ENCODE measurements around the gene LDB3.
"Not testable (repeated sequence)": the region's sequence is repeated elsewhere in the genome, so short reads cannot be mapped to it uniquely, and the experiment has no call there.

The LDB3 gene

DNA sequence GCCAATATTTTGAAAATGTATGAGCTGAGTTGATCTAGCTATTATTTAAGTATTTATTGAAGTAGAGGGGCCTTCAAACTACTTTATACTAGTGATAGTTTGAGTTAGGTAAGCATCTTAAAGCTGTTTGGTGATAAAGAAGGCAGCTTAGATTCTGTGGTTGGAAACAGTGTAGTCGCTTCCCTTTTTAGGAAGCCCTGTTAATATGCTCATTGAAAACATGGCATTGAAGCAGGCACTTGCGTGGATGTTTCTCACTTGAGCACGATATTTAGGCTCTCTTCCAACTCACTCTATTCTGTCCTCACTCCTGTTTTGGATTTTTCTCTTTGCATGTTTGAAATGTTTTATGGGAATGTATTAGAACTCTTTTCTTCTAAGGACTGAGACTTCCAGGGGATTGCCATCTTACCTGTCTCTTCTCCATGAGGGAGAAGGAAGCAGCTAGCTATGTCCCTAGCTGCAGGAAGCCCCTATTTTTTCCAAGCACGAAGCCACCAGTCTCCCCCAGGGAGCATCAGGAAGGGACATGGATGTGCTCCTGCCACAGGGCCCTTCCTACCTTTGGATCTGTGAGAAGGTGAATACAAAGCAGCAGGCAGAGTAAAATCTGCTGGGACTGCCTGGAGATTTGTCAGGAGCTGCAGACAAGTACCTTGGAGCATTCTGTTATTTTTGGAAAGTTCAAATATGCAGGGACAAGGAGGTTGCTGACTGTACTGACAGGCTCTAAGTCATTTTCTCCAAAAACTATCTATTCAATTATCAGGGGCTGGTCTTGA, 66.1 kb downstream of the LDB3 start:
- FAIRE-seq, result no peak

DNA sequence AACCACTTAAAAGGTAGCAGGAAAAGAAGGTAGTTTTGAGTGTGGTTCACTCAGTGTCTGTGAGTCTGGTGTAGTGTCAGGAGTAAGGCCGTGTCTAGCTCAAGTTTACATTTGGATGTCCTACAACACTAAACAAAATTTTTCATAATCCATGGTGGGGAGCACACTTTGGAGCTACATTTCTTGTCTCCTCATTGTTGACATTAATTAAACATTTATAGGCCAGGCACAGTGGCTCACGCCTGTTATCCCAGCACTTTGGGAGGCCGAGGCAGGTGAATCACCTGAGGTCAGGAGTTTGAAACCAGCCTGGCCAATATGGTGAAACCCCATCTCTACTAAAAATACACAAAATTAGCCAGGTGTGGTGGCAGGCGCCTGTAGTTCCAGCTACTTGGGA, 67.0 kb downstream of the LDB3 start:
- FAIRE-seq, result not testable (repeated sequence)

DNA sequence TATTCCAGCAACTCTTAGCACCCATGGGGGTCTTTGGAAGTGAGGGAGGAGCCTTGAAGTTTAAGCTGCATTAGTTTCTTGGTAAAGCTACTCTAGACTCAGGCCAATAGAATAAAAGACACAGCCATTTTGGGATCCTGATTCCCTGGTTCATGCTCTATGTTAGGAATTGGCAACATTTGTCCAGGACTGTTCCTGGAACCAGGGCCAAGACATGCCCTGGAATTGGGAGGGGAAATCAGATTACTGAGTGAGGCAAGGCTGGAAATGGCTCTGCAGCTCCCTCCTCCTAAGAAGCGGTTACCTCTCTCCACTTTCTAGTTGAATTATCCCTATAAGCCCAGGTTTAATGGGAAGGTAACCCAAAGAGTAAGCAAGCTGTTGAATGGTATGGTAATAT, 73.9 kb downstream of the LDB3 start:
- no peak for FAIRE-seq

DNA sequence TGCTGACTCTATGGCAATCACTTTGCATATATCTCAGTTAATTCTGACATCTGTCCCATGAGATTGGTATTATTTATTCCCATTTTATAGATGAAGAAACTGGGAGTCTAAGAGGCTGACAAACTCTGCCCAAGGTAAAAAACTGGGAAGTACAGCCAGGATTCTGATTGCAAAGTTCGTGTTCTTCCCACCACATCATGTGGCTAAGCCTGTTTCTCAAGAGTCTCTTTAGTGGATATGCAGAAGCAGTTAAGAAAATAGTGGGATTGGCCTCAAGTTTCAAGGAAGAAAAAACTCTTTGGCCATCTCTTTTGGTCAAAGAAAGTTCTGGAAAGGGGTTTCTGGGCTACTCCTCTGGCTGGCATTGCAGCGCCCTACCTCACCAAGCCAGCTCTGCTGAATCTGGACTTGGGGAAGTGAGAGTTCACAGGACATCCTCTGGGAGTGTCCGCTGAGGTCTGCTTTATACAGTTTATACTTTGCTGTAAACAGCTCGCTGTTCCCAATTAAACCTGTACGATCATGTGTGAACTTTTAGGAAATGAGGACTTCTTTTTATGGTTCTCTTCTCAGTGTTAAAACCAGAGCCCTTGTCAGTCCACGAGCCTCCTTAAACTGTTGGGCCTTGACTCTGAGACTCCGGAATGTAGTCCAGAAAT, 75.9 kb downstream of the LDB3 start:
- FAIRE-seq, result no peak

DNA sequence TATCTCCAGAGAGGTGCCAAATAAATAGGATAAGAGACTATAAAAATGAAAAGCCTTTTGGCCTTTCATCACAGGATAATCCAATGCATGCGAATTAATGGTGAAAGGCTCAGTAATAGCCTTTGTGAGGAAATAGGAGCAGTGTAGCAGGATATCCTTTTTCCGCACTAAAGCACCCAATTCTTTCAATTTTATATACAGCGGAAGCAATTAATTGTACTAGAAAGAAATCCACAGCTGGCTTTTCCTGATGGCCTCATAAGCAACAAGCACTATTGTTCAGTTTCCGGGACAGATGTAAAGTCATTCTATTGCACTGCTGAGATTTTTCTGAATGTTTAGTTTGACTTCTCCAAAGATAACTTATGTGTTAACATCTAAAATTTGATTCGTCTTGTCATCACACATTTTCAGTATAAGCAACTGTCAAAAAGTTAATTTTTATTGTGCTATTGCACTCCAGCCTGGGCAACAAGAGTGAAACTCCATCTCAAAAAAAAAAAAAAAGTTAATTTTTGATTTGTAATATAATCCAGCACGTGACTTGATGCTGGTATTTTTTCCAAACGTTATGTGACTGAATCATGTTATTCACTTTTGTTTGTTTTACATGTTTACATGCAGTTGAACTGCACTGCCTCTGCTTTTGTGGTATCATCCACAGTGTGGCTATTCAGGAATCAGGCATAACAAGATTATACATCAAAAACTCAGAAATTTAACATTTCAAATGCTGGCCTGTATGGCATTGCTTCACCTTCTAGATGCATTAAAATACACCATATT, 79.7 kb downstream of the LDB3 start:
- FAIRE-seq, result no peak

DNA sequence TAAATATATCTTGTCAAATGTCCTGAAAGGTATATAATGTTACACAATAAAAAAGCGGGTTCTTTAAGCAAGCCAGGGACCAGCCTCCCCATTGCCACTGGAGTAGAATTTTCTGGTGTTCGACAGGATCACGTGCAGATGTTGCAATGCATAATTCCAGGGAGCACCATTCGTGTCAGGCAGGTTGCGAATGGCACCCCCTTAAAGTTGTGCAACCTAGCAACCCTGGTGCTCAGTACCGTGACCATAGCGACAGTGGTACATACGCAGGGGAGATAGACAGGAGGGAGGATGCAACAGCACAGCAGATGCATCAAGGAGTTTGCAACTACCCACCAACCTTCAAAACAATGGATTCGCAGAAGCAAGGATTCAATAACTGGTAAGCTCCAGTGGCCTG, 81.5 kb downstream of the LDB3 start:
- FAIRE-seq, result no peak

DNA sequence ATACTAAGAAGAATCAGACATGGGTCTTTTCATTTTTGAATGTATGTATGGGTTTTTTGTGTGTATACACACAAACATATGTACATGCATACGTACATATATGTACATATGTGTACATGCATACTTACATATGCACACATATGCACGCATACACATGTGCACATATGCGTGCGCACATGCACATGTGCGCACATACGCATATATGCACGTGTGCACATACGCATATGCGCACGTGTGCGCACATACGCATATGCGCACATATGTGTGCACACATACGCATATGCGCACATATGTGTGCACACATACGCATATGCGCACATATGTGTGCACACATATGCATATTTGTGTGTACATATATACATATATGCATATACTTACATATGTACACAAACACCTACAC, 83.2 kb downstream of the LDB3 start:
- FAIRE-seq, result no peak

DNA sequence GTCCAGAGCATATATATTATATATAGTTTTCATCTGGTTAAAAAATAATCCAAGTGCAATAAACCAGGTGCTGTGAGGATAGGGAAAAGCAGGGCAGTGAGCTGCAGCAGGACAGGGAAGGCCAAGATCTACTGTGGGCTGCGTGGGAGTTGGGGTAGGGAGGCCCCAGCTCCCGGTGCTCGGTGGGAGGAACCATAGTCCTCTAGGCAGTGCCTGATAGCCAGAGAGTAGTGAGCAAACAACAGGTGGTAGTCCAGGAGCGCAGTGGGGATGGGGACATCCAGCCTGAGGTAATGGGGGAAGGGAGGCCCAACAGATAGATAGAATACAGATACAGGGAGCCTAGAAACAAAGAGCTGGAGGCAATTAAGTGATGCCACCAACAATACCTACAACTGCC, 84.0 kb downstream of the LDB3 start:
- FAIRE-seq, result no peak

DNA sequence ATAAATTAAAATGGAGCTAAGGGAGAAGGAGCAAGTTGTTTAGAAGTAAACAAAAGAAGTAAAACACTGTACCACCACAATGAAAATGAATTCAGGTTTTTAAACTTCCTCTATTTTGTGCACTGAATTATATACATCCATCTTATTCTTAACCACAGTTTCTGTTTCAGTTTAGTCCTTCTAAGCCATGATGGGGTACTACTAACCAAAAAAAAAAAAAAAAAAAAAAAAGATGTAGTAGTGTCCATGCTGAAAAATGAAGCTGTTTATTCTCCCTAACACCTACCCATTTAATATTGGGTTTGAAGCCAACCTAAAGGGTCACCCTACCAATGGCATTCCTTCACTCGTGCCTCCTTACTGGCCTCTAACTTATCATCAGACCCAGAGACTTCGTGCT, 84.7 kb downstream of the LDB3 start:
- no peak for FAIRE-seq

DNA sequence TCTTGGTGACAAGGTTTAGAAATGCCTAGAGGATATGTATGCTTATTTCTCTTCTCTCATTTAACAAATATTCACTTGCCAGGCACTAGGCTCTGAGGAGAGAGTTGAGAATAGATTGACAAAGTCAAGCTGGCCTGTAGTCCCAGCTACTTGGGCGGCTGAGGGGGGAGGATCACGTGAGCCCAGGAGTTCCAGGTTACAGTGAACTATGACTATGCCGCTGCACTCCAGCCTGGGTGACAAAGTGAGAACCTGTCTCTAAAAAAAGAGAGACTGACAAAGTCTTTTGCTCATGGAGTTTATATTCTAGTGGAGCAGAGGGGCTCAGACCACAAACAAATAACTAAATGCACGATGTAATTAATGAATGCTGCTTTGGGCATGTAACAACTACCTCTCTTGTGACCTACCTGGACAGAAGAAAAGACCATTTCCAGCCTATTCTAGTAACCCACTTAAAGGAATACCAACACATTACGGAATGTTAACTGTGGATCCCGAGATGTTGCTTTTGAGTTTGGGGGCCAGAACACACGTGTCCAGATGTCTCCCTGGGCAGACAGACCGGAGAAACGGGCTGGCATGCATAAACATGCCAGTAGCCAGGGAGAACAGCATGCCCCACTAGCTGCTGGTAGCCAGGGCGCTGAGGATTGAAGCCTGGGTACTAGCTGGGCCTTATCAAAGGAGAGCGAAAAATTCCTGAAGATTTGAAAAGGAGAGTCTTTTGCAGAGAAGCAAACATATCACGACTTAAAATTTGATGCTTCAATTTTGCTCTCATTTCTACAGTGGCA, 85.5 kb downstream of the LDB3 start:
- FAIRE-seq, result no peak

DNA sequence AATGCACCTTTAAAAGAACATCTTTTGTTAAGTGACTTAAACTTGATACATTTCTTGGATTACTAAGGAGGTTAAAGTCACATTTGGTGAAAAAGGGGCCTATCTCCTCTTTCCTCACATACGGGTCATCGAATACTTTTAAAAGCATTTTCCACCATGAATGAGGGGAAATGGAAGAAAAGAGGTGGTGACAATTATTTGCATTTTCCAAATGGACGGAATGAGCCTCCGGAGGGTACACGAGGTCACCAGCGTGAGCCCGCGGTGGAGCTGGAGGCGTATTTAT, 87.1 kb downstream of the LDB3 start:
- no peak for FAIRE-seq

DNA sequence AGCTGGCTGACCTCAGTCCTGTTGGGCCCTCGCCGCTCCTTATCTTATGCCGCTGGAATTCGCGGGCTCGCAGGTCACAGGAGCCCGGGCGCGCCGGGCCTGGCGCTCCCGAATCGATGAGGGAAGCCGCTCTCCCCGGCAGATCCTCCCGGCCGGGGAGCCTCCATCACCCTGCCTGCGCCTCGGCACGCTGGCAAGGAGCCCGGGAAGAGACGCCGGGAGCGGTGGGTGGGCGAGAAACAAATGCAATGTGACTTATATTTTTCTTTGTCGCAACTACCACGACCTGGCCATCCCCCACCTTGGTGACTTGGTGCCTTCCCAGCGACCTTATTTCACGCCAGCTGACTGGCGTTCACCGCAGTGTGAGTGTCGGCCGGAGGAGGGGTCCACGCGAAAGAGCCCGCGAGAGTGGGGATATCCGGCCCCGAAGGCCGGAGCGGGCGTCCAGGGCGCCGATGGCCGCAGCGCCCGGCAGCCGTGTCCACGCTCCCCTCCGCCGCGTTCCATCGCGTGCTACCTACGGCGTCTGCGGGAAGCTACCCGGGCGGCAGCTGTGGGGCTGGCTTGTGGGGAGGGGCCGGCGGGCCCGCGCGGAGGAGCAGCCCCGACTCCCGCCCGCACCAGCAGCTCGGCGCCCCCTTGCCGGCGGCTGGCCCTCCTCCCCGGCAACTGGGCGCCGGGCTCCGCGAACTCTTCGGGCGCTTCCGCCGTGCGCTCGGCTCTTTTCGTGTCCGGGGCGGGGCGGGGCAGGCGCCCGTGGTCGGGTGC, 87.6 kb downstream of the LDB3 start:
- FAIRE-seq, result no peak

DNA sequence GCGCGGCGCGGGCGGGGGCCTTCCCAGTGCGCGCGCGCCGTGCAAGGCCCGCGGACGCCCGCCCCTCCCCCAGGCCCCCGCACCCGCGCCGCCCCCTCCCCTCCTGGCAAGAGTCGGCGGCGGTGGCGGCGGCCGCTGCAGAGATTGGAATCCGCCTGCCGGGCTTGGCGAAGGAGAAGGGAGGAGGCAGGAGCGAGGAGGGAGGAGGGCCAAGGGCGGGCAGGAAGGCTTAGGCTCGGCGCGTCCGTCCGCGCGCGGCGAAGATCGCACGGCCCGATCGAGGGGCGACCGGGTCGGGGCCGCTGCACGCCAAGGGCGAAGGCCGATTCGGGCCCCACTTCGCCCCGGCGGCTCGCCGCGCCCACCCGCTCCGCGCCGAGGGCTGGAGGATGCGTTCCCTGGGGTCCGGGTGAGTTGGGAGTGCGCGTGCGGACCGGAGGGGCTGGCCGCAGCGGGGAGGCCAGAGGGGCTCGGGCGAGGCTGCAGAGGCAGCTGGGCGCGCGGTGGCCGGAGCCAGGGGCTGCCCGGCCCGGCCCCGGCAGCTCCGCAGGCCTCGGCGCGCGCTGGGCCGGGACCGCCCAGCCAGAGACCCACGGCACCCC, 88.3 kb downstream of the LDB3 start, which contains the start of gene BMPR1A:
Gene BMPR1A (plus strand): TSS at position 109 of the 602 bp plus-strand sequence. CDS start 119,400 bp downstream, outside the sequence.
- FAIRE-seq, result no peak

DNA sequence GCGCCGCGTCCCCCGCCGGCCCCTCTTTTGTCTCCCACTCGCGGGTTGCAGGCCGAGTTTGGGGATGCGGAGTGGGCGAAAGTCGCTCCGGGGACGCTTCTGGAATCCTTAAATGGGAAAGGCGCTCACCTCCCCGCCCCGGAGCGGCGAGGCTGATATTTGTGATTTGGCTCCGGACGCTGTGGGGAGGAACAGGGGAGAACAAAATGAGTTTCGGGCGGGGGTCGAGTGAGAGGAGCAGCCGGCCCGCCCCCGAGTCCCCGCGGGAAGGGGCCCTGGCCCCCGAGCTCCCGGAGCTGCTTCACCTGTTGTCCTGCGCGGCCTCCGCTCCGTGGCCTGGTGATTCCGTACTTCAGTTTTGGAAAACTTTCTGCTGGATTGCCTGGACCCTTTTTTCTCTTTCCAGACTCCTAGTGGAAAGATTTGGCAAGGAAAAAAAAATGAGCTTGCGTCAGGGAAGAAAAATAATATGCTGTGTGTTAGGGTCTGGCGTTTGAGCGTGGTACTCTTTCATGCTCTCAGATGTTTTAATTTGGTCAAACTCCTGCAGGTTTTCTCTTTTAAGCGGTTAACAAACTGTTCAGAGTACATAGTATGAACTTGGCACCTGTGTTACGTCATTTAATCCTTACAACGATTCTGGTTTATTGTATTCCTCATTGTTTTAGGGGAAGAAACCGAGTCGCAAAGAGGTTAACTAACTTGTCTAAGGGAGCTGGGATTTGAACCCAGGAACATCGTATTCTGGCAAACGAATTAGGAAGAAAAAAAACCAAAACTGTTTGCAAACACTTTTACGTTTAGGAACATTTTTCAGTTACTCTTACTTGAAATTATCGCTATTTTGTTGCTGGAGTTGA, 89.0 kb downstream of the LDB3 start:
- no peak for FAIRE-seq

DNA sequence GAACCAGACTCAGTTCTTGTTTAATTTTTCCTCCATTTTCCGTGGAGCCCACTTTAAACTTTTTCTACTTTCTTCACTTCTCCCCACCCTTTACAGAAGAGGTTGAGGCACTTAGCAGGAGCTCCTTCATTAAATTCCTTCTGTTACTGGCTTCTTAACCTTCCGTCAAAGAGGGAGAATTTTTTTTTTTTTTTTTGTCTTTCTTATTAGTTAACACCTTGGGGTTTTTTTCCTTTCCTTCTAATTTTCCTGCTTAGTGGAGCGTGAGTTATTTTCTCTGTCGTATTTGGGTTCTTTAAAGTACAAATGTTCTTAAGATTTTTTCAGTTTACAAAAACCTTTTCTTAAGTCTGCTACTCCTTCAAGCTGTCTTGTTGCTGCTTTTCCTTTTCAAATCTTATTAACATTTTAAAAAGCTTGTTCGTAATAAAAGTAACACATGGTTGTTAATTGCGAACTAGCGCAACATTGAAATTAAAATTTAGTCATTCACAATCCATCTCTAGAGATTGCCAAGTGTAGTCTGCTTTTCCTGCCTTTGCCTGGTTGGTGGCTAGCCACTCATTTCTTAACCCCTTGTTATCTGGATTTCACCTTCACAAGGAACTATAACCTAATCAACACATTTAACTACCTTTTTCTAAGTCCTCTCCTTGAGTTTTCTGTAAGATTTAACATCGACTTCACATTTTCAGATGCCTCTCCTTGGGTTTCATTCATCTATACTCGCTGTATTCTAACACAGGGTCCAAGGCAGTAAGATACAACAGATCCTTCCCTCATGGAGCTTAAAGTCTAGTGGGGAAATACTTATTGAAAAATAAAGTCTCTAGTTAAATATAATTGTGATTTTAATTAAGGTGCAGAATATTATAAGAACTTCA, 90.1 kb downstream of the LDB3 start:
- FAIRE-seq, result no peak

DNA sequence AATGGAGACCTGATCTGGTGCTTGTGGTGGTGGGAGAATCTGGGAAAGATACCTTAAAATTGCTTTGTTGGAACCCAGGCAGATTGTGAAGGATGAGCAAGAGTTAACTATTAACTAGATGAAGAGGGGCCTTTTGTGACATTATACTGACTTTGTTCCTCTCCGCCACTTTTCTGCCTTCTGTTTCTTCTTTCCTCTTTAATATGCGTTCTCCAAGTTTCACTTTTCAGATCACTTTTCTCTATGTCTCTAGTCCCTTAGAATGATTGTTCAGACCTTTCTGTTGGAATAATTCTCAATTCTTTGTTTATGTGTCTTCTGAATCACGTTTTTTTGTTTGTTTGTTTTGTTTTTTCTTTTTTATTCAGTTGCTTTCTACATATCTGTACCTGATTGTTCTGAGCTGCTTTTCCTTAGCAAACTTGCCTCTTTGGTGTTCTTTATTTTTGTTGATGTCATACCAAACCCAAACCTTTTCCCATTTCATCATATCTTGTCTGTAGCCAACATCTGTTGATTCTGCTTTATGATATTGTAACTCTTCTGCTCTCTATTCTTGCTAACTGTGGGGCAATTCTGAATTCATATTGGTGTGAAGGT, 90.9 kb downstream of the LDB3 start:
- FAIRE-seq, result no peak

DNA sequence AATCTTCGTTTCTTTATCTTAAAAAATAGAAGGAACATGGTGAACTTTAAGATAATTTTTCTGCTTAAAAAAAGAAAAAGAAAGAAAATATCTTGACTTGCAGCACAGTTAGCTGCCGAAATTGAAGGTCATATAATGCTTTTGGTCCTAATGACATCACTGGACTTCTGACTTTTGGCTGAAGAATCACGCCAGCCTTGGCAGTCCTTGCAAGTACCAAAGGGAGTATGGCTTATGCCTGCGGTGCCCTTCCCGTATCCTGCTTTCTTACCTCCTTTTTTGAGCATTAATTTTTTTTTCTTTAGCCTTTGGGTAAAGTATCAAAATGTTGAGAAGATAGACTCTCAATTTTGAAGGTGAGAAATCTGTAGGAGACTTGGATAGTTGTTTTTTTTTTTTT, 95.1 kb downstream of the LDB3 start:
- FAIRE-seq, result no peak

DNA sequence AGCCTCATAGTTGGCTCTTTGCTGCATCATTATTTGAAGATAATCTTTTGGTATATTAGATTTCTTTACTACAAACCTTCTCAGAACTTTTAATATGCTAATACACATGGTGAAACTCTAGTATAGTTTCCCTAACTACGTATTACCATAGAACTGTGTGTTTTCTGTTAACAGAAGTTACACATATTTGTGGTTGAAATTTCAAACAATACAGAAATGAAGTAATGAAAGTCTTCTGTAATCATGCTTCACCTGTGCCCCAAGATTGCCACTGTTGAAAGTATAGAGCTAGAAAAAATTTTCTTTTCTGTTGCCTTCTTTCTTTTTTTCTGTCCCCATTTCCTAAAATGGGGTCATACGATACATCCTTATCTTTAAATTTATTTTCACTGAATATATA, 97.2 kb downstream of the LDB3 start:
- no peak for FAIRE-seq

DNA sequence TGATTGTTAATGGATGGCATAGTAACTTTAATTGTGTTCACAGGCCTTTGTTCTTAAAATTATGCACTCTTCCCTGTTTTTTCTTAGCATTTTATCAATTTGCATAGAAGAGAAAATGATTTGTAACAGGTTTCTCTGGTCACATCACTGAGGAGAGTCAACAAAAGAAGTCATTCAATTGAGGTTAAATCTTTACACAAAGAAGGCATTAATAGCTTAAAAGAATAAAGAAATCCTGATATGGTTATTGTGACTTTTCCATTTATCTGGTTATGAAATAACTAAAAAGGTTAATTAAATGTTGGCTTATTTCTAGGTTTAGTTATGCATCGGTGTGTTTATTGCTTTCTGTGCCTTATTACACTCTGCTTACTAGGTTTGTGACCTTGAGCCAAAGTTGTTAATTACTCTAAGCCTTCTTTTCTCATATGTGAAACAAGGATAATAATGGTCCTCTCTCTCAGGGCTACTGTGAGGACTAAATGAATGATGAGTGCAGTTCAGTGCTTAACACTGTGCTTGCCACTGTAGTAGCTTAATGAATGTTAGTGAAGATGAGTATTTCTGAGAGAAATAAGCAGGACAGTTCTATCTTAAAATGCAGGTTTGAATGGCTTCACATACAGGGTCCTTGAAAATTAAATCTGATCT, 100.2 kb downstream of the LDB3 start:
- no peak for FAIRE-seq
